Immature natural killer cell (primary cell): ENCODE measurements around the gene DLGAP4. TPM values are rescaled to one million over a fixed set of nuclear protein-coding genes. Genes with fewer than 3 reads are reported as not detected.

Experiments used
- DNase-seq, 3 donors: peaks; one replicate each; pipeline ENCODE4 v3.0.0; 2022; ENCODE audit warnings: mixed read lengths in 1 of 3
- H3K27ac Mint-ChIP-seq, 6 donors: one replicate each; pipeline ENCODE4 v1.8.0; 2020; ENCODE audit warnings: mixed read lengths in 6 of 6, mild to moderate bottlenecking in 5 of 6, inconsistent platforms in 4 of 6, moderate library complexity in 3 of 6
- H3K27me3 Mint-ChIP-seq, 3 donors: one replicate each; pipeline ENCODE4 v1.8.0; 2020 to 2021; ENCODE audit warnings: low read depth in 3 of 3, mild to moderate bottlenecking in 3 of 3, mixed read lengths in 3 of 3, moderate library complexity in 3 of 3, inconsistent platforms in 1 of 3
- H3K36me3 Mint-ChIP-seq, 3 donors: one replicate each; pipeline ENCODE4 v1.8.0; 2020; ENCODE audit warnings: mixed read lengths in 3 of 3, inconsistent platforms in 2 of 3, mild to moderate bottlenecking in 2 of 3
- H3K4me1 Mint-ChIP-seq, 2 donors: one replicate each; pipeline ENCODE4 v1.8.0; 2020; ENCODE audit warnings: inconsistent platforms in 2 of 2, mild to moderate bottlenecking in 2 of 2, mixed read lengths in 2 of 2, moderate library complexity in 1 of 2
- H3K4me3 Mint-ChIP-seq, 5 donors: one replicate each; pipeline ENCODE4 v1.8.0; 2020; ENCODE audit warnings: mild to moderate bottlenecking in 5 of 5, mixed read lengths in 5 of 5, inconsistent platforms in 3 of 5, moderate library complexity in 3 of 5
- H3K9me3 Mint-ChIP-seq, 6 donors: one replicate each; pipeline ENCODE4 v1.8.0; 2020; ENCODE audit warnings: mild to moderate bottlenecking in 6 of 6, mixed read lengths in 6 of 6, inconsistent platforms in 4 of 6, moderate library complexity in 3 of 6
- polyA plus RNA-seq, 3 donors: library from polyadenylated mRNA; unstranded; fragments of 300-500 nt; fragmentation: Illumina TruSeq; gene quantifications; one replicate each; pipeline ENCODE4 v1.2.3, GENCODE V29; 2021

Gene DLGAP4
- polyA plus RNA-seq, 3 donors from 2014 or later = 9.0 to 29.0 (median 12.6) TPM

DNA sequence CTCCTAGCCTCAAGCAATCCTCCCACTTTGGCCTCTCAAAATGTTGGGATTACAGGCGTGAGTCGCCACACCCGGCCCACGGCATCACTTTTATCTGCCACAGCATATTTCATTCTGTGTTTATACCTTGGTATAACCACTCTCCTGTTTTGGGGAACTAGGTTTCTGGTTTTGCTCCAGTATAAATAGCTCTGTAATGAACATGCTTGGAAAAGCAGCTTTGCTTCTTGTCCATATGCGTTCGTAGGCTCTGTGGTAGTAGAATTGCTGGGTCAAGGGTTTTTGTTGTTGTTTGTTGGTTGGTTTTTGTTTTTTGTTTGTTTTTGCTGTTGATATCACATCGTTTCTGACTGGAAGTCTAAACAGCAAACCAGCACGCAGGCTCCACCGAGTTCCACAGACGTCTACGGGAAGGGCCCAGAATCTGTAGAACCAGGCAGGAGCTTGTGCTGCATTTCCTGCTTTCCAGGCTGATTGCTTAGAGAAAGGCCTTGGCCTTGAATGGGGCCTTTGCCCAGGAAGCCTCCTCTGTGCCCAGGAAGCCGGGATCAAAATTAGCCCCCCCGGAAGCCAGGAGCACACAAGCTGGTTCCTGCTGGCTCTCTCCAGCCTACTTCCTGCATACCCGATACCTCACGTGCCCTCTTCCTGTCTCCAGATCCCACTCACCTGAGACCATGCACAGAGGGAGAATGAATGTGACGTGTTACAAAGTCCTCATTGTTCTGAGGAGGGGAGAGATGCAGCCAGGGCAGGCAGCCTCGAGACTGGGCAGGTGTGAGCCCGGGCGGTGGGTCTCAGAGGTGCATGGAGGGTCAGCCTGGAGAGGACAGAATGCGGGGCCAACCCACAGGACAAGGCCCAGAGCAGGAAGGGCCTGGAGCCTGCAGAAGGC is 35.1 kb upstream of the DLGAP4 start:
- DNase-seq = no peak
- H3K4me3 Mint-ChIP-seq = no peak overlapping the region
- H3K9me3 Mint-ChIP-seq = no peaks in the 10 kb centered on the region
- no peak overlapping the region for H3K27ac Mint-ChIP-seq
- H3K27me3 Mint-ChIP-seq = peaks cover 2 to 8% (median 7%) of the 10 kb centered on the region in 3 donors
- no peaks in the 10 kb centered on the region for H3K36me3 Mint-ChIP-seq
- H3K4me1 Mint-ChIP-seq = no peaks in the 10 kb centered on the region

DNA sequence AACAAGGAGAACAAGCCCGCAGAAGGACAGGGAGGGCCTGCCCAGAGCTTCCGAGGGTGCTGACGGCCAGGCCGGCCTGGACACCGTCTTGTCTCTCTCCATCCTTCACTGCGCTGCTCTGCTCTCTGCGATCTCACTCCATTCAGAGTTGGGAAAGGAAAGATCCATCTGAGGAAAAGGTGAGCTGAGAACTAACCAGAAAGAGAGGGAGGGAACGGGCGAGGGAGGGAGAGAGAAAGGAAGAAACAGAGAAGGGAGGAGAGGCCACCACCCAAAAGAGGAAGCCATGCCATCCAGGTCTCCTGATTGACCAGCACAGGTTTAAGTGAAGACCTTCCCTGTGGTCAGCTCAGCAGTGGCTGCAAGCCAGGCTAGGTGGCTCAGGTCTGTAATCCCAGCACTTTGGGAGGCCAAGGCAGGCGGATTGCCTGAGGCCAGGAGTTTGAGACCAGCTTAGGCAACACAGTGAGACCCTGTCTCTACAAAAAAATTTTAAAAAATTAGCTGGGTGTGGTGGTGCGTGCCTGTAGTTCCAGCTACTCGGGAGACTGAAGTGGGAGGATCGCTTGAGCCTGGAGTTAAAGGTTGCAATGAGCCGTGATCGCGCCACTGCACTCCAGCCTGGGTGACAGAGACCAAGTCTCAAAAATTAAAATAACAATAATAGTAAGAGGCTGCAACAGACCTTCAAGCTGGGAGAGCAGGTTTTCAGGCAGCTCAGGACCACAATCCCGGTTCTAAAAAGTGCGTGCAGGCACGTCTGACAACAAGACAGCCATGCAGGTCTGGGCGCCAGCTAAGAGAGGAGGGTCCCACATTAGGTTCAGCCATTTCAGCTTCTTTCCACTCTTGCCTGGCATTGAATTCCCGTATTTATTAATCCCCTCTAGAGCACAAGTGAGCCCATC is 34.2 kb upstream of the DLGAP4 start:
- no peaks in the 10 kb centered on the region for H3K4me1 Mint-ChIP-seq
- H3K4me3 Mint-ChIP-seq = no peak overlapping the region
- DNase-seq = no peak
- H3K36me3 Mint-ChIP-seq = no peaks in the 10 kb centered on the region
- H3K9me3 Mint-ChIP-seq = no peaks in the 10 kb centered on the region
- H3K27ac Mint-ChIP-seq = no peak overlapping the region
- H3K27me3 Mint-ChIP-seq = peaks cover 0 to 8% (median 7%) of the 10 kb centered on the region in 3 donors

DNA sequence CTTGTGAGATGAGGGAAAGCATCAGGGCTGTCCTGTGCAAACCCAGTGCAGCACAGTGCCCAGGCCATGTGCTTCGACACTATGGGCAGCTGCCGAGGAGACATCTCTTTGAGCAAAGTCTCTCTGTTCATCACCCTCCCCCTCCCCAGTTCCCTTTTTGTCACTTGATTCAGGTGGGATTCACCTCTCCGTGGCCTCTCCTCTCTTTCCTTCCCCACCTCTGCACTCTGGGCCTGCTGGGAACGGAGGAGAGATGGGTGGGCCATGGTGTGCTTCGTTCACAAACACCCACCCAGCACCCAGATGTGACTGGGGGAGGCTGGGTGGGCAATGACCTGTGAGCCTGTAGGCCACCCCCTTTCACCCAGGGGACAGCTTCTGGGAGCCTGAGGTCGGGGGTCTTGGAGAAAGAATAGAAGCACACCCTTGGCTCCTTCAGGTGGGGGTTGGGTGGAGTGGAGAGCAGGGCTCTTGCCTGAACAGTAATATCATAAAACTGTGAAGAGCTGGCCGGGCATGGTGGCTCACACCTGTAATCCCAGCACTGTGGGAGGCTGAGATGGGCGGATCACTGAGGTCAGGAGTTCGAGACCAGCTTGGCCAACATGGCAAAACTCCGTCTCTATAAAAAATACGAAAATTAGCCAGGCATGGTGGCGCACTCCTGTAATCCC is 33.5 kb upstream of the DLGAP4 start:
- H3K9me3 Mint-ChIP-seq = no peaks in the 10 kb centered on the region
- H3K4me3 Mint-ChIP-seq = no peak overlapping the region
- no peaks in the 10 kb centered on the region for H3K4me1 Mint-ChIP-seq
- peaks cover 0 to 8% (median 7%) of the 10 kb centered on the region in 3 donors for H3K27me3 Mint-ChIP-seq
- no peak for DNase-seq
- H3K27ac Mint-ChIP-seq = no peak overlapping the region
- no peaks in the 10 kb centered on the region for H3K36me3 Mint-ChIP-seq

DNA sequence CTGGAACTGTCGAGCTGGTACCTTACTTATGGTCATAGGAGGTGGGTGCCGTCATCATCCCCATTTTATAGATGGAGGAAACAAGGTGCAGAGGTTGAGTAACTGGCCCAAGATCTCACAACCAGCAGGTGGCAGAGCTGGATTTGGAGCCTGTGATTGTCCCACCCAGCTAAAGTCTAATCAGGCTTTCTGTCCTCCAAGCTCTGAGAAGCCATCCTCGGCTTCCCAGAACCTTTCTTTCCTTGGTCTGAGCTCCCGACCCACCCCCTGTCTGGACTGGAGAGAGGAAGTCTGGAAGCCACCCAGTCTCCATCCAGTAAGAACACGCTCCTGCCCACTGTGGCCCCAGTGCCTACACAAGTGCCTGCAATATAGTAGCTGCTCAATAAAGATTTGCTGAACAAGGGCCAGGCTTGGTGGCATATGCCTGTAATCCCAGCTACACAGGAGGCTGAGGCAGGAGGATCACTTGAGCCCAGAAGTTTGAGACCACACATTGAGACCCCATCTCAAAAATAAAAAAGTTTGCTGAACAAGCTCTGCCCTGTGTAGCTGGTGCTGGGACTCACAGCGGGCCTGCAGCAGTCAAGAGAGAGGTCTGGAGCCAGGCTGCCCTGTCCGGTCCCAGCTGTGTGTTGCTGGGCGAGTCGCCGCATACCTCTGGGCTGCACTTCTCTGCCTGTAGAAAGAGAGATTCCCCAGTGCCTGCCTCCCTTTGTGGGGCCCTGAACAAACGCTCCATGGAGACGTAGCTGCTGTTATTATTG is 32.5 kb upstream of the DLGAP4 start:
- no peak overlapping the region for H3K27ac Mint-ChIP-seq

DNA sequence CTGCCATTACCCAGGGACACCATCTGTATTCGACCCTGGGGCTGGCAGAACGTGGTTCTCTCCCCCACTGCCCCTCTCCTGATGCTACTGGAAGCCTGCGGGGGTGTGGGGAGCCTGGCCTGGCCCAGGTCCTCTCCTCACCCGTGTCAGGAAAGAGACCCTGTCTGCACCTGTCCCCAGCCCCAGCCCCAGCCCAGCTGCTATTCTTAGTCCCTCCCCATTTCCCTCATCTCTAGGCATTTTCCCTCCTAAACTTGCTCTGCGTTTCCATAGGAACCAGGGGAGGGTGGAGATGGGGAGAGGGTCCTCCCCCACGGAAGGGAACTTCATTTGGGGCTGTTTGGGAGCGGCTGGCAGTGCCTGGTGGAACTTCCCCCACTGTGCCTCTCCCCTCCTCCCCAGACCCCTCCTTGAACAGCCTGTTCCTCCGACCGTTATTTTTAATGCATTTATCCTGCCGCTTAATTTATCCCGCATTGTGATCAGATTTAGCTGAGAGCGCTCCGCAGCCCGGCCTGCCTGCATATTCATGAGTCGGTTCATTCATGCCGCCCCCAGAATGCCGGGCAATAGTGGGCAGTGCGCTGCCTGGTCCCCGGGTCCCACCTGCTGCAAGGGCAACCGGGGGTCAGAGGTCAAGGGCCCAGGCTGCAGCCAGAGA is 31.8 kb upstream of the DLGAP4 start:
- Mint-ChIP-seq H3K27ac (no peak overlapping the region), H3K4me3 (no peak overlapping the region), H3K36me3 (no peaks in the 10 kb centered on the region), H3K4me1 (no peaks in the 10 kb centered on the region), H3K9me3 (no peaks in the 10 kb centered on the region), H3K27me3 (peaks cover 0 to 8% (median 7%) of the 10 kb centered on the region in 3 donors)
- DNase-seq = no peak

More for the DNA sequence above, 32.5 kb upstream of the DLGAP4 start:
- DNase-seq = peak in 1 of 3 donors; percentile 6
- Mint-ChIP-seq H3K4me3 (no peak overlapping the region), H3K9me3 (no peaks in the 10 kb centered on the region), H3K36me3 (no peaks in the 10 kb centered on the region), H3K4me1 (no peaks in the 10 kb centered on the region), H3K27me3 (peaks cover 0 to 8% (median 8%) of the 10 kb centered on the region in 3 donors)

DNA sequence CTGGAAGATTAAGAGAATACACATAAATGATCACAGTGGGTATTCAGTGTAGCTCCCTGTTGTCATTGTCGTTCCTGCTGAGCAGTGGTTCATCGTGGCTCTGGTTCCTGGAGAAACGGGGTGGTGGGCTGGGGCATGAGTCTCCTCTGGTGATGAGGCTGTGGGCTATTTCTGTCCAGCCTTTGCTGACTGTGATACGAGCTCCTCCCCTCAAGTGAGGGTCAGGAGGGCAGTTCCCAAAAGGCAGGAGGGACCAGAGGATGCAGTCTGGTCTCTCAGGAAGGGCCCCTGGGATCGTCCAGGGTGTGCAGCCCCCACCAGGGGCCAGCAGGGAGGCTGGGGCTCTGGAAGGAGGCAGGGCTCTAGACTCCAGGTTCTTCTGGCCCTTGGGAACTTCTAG is 31.1 kb upstream of the DLGAP4 start:
- DNase-seq = no peak
- Mint-ChIP-seq H3K4me1 (no peaks in the 10 kb centered on the region), H3K27me3 (peaks cover 0 to 8% (median 7%) of the 10 kb centered on the region in 3 donors), H3K9me3 (no peaks in the 10 kb centered on the region), H3K27ac (no peak overlapping the region), H3K4me3 (no peak overlapping the region), H3K36me3 (no peaks in the 10 kb centered on the region)

DNA sequence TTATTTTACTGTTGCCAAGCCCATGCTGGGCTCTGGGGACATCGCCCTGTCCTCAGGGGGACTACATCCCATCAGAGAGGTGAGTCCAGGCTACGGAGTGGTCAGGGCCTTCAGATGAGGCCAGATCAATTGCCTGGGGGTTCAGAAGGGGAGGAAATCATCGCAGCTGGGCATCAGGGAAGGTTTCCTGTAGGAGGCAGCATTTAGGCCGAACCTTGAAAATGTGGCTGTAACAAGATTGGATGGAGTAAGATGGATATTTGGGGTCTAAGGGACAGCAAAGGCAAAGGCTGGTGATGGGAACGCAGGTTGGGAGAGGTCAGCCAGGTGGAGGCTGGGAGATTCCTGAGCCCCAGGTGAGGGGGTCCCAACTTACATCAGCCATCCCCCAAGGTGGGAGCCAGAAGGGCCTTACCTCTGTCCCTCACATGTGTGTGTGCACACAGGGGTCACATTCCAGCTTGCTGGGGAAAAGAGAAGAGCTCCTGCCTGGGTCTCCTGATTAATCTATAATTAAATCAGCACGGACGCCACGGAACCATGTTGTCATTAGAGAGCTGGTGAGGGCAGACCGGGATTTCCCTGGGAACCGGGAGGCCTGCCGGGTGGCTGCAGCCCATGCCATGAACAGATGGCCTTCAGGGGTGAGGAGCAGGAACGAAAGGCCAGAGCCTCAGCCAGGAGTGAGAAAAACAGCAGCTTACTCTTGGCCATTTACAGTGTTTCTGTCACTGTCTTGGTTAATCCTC is 30.5 kb upstream of the DLGAP4 start:
- H3K27ac Mint-ChIP-seq = no peak overlapping the region

DNA sequence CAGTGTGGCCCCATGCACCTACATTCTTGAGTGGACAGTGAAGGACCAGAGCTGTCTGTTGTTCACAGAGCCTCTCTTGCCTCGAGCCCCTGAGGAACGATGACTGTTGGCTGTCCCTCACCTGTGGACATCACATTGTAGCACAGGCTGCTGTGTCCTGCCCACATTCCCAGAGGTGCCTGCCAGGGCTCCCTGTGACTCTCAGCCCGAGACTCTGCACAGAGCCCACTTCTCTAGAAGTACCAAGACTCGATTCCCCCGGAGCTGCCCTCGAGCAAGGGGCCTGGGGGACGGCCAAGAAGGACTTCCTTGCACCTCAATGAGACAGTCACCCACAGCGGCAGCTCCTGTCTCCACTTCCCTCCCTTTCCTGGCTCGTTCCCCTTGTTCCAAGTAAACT is 28.6 kb upstream of the DLGAP4 start:
- Mint-ChIP-seq H3K4me3 (no peak overlapping the region), H3K4me1 (no peaks in the 10 kb centered on the region), H3K27me3 (peaks cover 0 to 8% (median 5%) of the 10 kb centered on the region in 3 donors), H3K27ac (no peak overlapping the region), H3K9me3 (no peaks in the 10 kb centered on the region), H3K36me3 (no peaks in the 10 kb centered on the region)
- DNase-seq = no peak

More for the DNA sequence above, 30.5 kb upstream of the DLGAP4 start:
- DNase-seq = no peak
- Mint-ChIP-seq H3K36me3 (no peaks in the 10 kb centered on the region), H3K9me3 (no peaks in the 10 kb centered on the region), H3K27me3 (peaks cover 0 to 8% (median 7%) of the 10 kb centered on the region in 3 donors), H3K4me1 (no peaks in the 10 kb centered on the region), H3K4me3 (no peak overlapping the region)

DNA sequence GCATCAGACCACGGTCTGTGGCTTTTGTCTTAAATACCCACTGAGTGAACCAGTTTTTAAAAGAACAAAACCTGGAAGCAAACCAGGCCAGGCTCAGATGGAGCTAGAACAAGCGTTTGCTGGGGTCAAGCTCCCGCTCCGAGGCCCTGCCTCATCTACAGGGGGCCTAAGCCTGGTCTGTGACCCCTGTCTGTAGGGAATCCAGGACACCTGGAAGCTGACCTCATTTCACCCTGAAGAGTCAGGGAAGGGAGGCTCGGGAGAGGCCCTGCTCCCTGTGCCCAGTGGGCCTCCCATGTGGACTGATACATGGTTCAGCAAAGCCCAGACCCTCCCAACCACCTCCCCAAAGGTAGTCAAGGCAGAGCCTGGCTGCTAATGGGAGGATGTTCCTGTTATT is 26.8 kb upstream of the DLGAP4 start:
- Mint-ChIP-seq H3K27ac (no peak overlapping the region), H3K27me3 (peaks cover 5% of the 10 kb centered on the region in 3 donors), H3K9me3 (no peaks in the 10 kb centered on the region), H3K4me1 (no peaks in the 10 kb centered on the region), H3K4me3 (no peak overlapping the region), H3K36me3 (no peaks in the 10 kb centered on the region)
- DNase-seq = no peak

DNA sequence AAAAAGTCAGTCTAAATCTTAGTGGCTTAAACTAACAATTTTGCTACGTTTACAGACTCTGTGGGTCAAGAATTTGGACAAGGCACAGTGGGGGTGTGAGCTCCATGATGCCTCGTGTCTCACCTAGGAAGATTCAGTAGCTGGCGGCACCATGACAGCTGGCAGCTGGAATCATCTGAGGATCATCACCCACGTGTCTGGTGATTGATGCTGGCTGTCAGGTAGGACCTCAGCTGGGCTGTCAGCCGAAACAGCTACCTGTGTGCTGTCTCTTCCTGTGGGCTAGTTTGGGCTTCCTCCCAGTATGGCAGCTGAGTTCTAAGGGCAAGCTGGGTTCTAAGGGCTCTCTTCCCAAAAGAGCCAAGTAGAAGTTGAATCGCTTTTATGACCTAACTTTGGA is 26.4 kb upstream of the DLGAP4 start:
- H3K27me3 Mint-ChIP-seq = peaks cover 5 to 6% (median 5%) of the 10 kb centered on the region in 3 donors
- no peaks in the 10 kb centered on the region for H3K36me3 Mint-ChIP-seq
- H3K4me3 Mint-ChIP-seq = no peak overlapping the region
- H3K4me1 Mint-ChIP-seq = no peaks in the 10 kb centered on the region
- H3K9me3 Mint-ChIP-seq = no peaks in the 10 kb centered on the region
- H3K27ac Mint-ChIP-seq = no peak overlapping the region
- no peak for DNase-seq

DNA sequence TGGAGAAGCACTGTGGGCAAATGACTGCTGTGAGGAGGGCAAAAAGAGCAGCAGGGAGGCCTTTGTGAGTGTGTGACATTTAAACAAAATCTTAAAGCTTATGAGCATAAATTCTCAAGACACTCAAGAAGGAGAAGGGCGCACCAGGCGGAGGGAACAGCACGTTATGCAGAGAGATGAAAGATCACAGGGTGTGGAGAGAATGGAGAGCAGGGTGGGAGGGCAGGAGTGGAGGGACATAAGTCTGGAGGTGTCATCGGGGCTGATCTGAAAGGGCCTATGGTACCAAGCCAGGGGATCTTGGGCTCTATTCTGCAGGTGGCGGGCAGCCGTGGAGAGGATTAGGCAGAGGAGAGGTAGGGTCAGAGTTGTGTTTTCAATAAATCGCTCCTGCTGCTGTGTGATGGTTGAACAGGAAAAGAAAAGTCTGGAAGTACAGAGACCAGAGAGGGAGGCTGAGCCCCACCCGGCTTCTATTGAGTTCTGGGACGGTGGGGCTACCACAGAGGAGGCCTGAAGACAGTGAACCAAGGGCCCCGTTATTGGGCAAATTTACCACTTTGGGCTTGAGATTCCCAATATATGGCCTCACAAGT is 24.3 kb upstream of the DLGAP4 start:
- Mint-ChIP-seq H3K27me3 (peaks cover 2 to 5% (median 5%) of the 10 kb centered on the region in 3 donors), H3K27ac (no peak overlapping the region), H3K9me3 (no peaks in the 10 kb centered on the region), H3K4me1 (no peaks in the 10 kb centered on the region), H3K4me3 (no peak overlapping the region), H3K36me3 (no peaks in the 10 kb centered on the region)
- no peak for DNase-seq

DNA sequence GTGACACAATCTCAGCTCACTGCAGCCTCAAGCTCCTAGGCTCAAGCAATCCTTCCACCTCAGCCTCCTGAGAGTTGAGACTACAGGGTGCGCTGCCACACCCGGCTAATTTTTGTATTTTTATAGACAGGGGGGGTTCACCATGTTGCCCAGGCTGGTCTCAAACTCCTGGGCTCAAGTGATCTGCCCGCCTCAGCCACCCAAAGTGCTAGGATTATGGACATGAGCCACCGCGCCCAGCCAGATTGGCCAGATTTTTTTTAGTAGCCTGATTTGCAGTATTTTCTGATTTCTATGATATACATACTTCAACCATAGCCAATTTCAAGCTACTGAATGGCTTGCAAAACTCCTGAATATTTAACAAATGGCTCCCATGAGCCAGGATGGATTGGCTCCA is 21.4 kb upstream of the DLGAP4 start:
- Mint-ChIP-seq H3K9me3 (no peaks in the 10 kb centered on the region), H3K4me3 (no peak overlapping the region), H3K36me3 (no peaks in the 10 kb centered on the region), H3K27me3 (peaks cover 2 to 16% (median 4%) of the 10 kb centered on the region in 3 donors), H3K4me1 (no peaks in the 10 kb centered on the region), H3K27ac (no peak overlapping the region)
- DNase-seq = no peak
